Adrenal gland (tissue), 12 donors: Measurements from ENCODE around the gene TBC1D1. TPM values are rescaled to one million over a fixed set of nuclear protein-coding genes. Genes with fewer than 3 reads are reported as not detected.
"Not testable (repeated sequence)": the region's sequence is repeated elsewhere in the genome, so short reads cannot be mapped to it uniquely, and the experiment has no call there.

Experiments
- DNase-seq, 7 donors: peaks; one replicate each; pipeline ENCODE4 v3.0.0-alpha.2; 2019 to 2020
- H3K27ac ChIP-seq, 5 donors: fragments of 200-600 bp; sonication (generic) in 4 of 5; 1 replicate in 3 of 5; 2 replicates in 2 of 5; pipeline versions ENCODE4 v1.5.1 to v1.8.0; 2016 to 2020; ENCODE audit warnings: mild to moderate bottlenecking in 1 of 5
- H3K27me3 ChIP-seq: fragments of 200-600 bp; 2 replicates; pipeline ENCODE4 v1.8.0; 2021
- H3K36me3 ChIP-seq, 2 donors: fragments of 200-600 bp; replicated peaks in 1 of 2; 1 replicate in 1 of 2; 2 replicates in 1 of 2; pipeline versions ENCODE4 v1.5.1 to v1.8.0; 2018 to 2022
- H3K4me1 ChIP-seq, 2 donors: fragments of 200-600 bp; replicated peaks in 1 of 2; 1 replicate in 1 of 2; 2 replicates in 1 of 2; pipeline versions ENCODE4 v1.5.1 to v1.8.0; 2018 to 2021
- H3K4me3 ChIP-seq, 4 donors: fragments of 200-600 bp; sonication (generic) in 3 of 4; one replicate each; pipeline ENCODE4 v1.5.1; 2016 to 2018
- H3K9me3 ChIP-seq, 3 donors: fragments of 200-600 bp; sonication (generic) in 1 of 3; replicated peaks in 1 of 3; 1 replicate in 2 of 3; 2 replicates in 1 of 3; pipeline versions ENCODE4 v1.5.1 to v1.8.0; 2016 to 2021
- POLR2A ChIP-seq, 2 donors: fragments of 450-650 bp; IDR thresholded peaks; one replicate each; pipeline ENCODE4 v1.6.1; 2017; ENCODE audit warnings: antibody characterized with exemption in 2 of 2, mild to moderate bottlenecking in 2 of 2, moderate library complexity in 1 of 2
- WGBS, 4 donors: extraction: QIAGEN DNeasy Blood & Tissue Kit in 2 of 4; methylation state at CpG; one replicate each; pipeline versions ENCODE4 v1.1.5 to v1.1.7; 2013 to 2017; 5-methylcytosine and 5-hydroxymethylcytosine counted together
- intact Hi-C, 2 donors: fragments of 100-400 bp; cut with DNase I; formaldehyde crosslinking; loops; one replicate each; pipeline versions ENCODE4 v1.14.1 to v1.15.0; 2022 to 2023
- polyA plus RNA-seq, 3 donors: library from polyadenylated mRNA; stranded (reverse); fragments of 200-250 nt in 2 of 3; fragments of 350-450 nt in 1 of 3; fragmentation: Illumina TruSeq in 1 of 3; extraction: RNeasy Lipid Tissue Mini Kit (QIAGEN cat#74804) in 1 of 3; gene quantifications; one replicate each; pipeline ENCODE4 v1.2.3, GENCODE V29; 2013 to 2014
- total RNA-seq, 9 donors: library from RNA; depleted of rRNA in 4 of 9; stranded (reverse); fragments of >200 nt in 4 of 9; fragments of 120-200 nt in 1 of 9; fragmentation: NEBNext Ultra II Directional in 1 of 9; extraction: Animal tissue kit (Norgen Biotek cat#: 25700) in 1 of 9; gene quantifications; one replicate each; pipeline versions ENCODE4 v1.1.0 to v1.2.4, GENCODE V29; 2013 to 2023
- TF ChIP-seq, protein P1 (sequence below), 6 experiments: fragments of 450-650 bp in 4 of 6; fragments of 200-600 bp in 2 of 6; sonication (generic) in 1 of 6; IDR thresholded peaks; 1 replicate in 5 of 6; 2 replicates in 1 of 6; pipeline versions ENCODE4 v1.5.1 to v1.8.0; 2016 to 2021; ENCODE audit warnings: antibody characterized with exemption in 6 of 6, mild to moderate bottlenecking in 2 of 6, moderate library complexity in 1 of 6
- donor health status: healthy with polysubstance abuse.
- donor health status: Bipolar disorder and iron deficiency.
- donor health status: DM: yes; HTN: yes; CAD: no.
- donor health status: DM: no; HTN: no; CAD: no.
- donor health status: DM: no; HTN: no; CAD: no.
- donor health status: DM: yes; HTN: yes; CAD: no.

Gene TBC1D1
- total and polyA plus RNA-seq, 12 donors = 16.3 to 77.3 (median 25.7) TPM

DNA sequence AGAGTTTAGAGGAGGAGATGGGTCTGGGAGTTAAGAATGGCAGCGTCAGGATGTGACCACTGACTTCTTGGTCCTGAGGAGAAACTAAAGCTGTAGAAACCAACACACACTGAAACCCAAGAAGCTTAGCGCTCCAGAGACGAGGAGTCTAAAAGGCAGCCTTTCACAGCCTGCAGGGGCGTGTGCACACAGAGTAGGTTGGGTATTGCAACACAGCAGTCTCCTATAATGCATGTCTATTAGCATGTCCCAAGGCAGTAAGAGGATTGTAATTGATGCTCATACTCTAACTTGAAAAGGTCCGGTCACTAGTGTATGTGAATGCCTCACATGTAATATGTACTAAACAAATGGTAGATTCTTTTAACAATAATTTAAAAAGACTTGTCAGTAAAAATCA lies 126.7 kb downstream of the TBC1D1 start:
- Histone ChIP-seq H3K4me3 (no peak overlapping the region), H3K27ac (no peak overlapping the region), H3K36me3 (no peaks in the 10 kb centered on the region), H3K27me3 (no peaks in the 10 kb centered on the region), H3K4me1 (peaks cover 8 to 9% of the 10 kb centered on the region in 2 donors), H3K9me3 (no peaks in the 10 kb centered on the region)
- DNase-seq = no peak
- intact Hi-C loops = no loop called here
- TF ChIP-seq, protein P1, sequence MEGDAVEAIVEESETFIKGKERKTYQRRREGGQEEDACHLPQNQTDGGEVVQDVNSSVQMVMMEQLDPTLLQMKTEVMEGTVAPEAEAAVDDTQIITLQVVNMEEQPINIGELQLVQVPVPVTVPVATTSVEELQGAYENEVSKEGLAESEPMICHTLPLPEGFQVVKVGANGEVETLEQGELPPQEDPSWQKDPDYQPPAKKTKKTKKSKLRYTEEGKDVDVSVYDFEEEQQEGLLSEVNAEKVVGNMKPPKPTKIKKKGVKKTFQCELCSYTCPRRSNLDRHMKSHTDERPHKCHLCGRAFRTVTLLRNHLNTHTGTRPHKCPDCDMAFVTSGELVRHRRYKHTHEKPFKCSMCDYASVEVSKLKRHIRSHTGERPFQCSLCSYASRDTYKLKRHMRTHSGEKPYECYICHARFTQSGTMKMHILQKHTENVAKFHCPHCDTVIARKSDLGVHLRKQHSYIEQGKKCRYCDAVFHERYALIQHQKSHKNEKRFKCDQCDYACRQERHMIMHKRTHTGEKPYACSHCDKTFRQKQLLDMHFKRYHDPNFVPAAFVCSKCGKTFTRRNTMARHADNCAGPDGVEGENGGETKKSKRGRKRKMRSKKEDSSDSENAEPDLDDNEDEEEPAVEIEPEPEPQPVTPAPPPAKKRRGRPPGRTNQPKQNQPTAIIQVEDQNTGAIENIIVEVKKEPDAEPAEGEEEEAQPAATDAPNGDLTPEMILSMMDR (IDR thresholded peaks at IDR 0.05) = no peak
- TF ChIP-seq POLR2A (IDR thresholded peaks at IDR 0.05) = no peak
- WGBS, 4 donors = 92 to 98% (median 95%) methylated on average over 5 of the region's 5 CpGs

DNA sequence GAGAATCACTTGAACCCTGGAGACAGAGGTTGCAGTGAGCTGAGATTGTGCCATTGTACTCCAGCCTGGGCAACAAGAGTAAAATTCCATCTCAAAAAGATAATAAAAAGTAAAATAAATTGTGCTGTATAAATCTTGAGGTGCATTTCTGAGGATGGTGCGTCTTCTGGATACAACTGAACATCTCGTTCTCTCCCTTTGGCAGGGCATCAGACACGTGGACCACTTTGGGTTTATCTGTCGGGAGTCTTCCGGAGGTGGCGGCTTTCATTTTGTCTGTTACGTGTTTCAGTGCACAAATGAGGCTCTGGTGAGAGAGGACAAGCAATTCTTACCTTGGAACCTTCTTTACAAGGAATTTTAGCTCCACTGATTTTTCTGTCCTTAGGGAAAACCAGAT lies 129.5 kb downstream of the TBC1D1 start:
- TF ChIP-seq, protein P1 (IDR thresholded peaks at IDR 0.05) = no peak
- TF ChIP-seq POLR2A (IDR thresholded peaks at IDR 0.05) = no peak
- no peak for DNase-seq
- Histone ChIP-seq H3K4me1 (peaks cover 0 to 11% of the 10 kb centered on the region in 2 donors), H3K27ac (no peak overlapping the region), H3K9me3 (no peaks in the 10 kb centered on the region), H3K4me3 (no peak overlapping the region), H3K36me3 (no peaks in the 10 kb centered on the region), H3K27me3 (no peaks in the 10 kb centered on the region)
- intact Hi-C loops = no loop called here
- WGBS, 4 donors = 92 to 99% (median 96%) methylated on average over 7 of the region's 7 CpGs

- H3K27me3 ChIP-seq, intact Hi-C loops, H3K27ac ChIP-seq, DNase-seq, H3K4me3 ChIP-seq, H3K36me3 ChIP-seq, H3K9me3 ChIP-seq: not testable (repeated sequence)
- WGBS, 4 donors = 94 to 99% (median 95%) methylated on average over 4 of the region's 4 CpGs
- peaks cover 0 to 11% of the 10 kb centered on the region in 2 donors for H3K4me1 ChIP-seq
Observed at GRCh38 chr4:38020961-38021360, 130.1 kb downstream of the TBC1D1 start.

- WGBS, 4 donors = 55 to 72% (median 58%) methylated on average over 3 of the region's 3 CpGs
- Histone ChIP-seq H3K9me3 (no peaks in the 10 kb centered on the region), H3K27me3 (no peaks in the 10 kb centered on the region), H3K4me1 (peaks cover 0 to 11% of the 10 kb centered on the region in 2 donors), H3K27ac (no peak overlapping the region), H3K4me3 (no peak overlapping the region), H3K36me3 (no peaks in the 10 kb centered on the region)
- DNase-seq = no peak
- intact Hi-C loops = no loop called here
- TF ChIP-seq, protein P1 (IDR thresholded peaks at IDR 0.05) = no peak
- no peak for TF ChIP-seq POLR2A (IDR thresholded peaks at IDR 0.05)
Observed at GRCh38 chr4:38021751-38022150, 130.9 kb downstream of the TBC1D1 start.
